Activated naive CD4-positive, alpha-beta T cell treated with Interleukin-2 at 50 U/mL for 16 hours (primary cell): Measurements from ENCODE around the gene CD68.
"Not testable (repeated sequence)": the region's sequence is repeated elsewhere in the genome, so short reads cannot be mapped to it uniquely, and the experiment has no call there.

Experiments
- DNase-seq: peaks from one replicate; pipeline ENCODE4 v3.0.0-alpha.2; 2020

The CD68 gene

GRCh38 chr17:7582396-7583252 lies 3.2 kb downstream of the CD68 start:
- no peak for DNase-seq

- DNase-seq: peak; percentile 96
Observed at GRCh38 chr17:7583253-7584109, 4.0 kb downstream of the CD68 start, which contains the start of gene MPDU1. MPDU1 (plus strand) TSS chr17:7583852; CDS start chr17:7583863, 11 bp downstream.

- DNase-seq: no peak
Observed at GRCh38 chr17:7586673-7587419, 7.4 kb downstream of the CD68 start.

GRCh38 chr17:7587420-7588151 lies 8.1 kb downstream of the CD68 start:
- no peak for DNase-seq

- no peak for DNase-seq
Observed at GRCh38 chr17:7588553-7589203, 9.2 kb downstream of the CD68 start.

- peak; percentile 67 for DNase-seq
Observed at GRCh38 chr17:7589204-7589868, 9.9 kb downstream of the CD68 start.

GRCh38 chr17:7589891-7590691 lies 10.7 kb downstream of the CD68 start, which contains the start of gene SOX15:
SOX15 (minus strand) TSS chr17:7590094; CDS start chr17:7589676, 418 bp downstream.
- DNase-seq: no peak

GRCh38 chr17:7590743-7591142 lies 11.3 kb downstream of the CD68 start:
- no peak for DNase-seq

GRCh38 chr17:7591596-7591995 lies 12.2 kb downstream of the CD68 start:
- no peak for DNase-seq

GRCh38 chr17:7592422-7593021 lies 13.1 kb downstream of the CD68 start:
- DNase-seq: no peak

GRCh38 chr17:7593296-7593695 lies 13.9 kb downstream of the CD68 start:
- DNase-seq: no peak

- DNase-seq: not testable (repeated sequence)
Observed at GRCh38 chr17:7597561-7597960, 18.1 kb downstream of the CD68 start.

- no peak for DNase-seq
Observed at GRCh38 chr17:7606280-7606679, 26.8 kb downstream of the CD68 start.

- DNase-seq: no peak
Observed at GRCh38 chr17:7610641-7611040, 31.2 kb downstream of the CD68 start.

- DNase-seq: no peak
Observed at GRCh38 chr17:7611635-7612293, 32.3 kb downstream of the CD68 start.

GRCh38 chr17:7612294-7612640 lies 32.8 kb downstream of the CD68 start:
- DNase-seq: no peak

GRCh38 chr17:7613769-7614424 lies 34.5 kb downstream of the CD68 start:
- no peak for DNase-seq

- peak; percentile 99 for DNase-seq
Observed at GRCh38 chr17:7614425-7615264, 35.2 kb downstream of the CD68 start, which contains the start of gene FXR2. FXR2 (minus strand) TSS chr17:7614897; CDS start chr17:7614532, 365 bp downstream.
